Spleen (tissue), 11 donors: ENCODE data around the gene MUC22. TPM values are rescaled to one million over a fixed set of nuclear protein-coding genes. Genes with fewer than 3 reads are reported as not detected.

Experiments
- DNase-seq: peaks from one replicate; pipeline ENCODE4 v3.0.0-alpha.2; 2020
- H3K27ac ChIP-seq, 8 donors: fragments of 200-600 bp; sonication (generic) in 7 of 8; 1 replicate in 4 of 8; 2 replicates in 4 of 8; pipeline versions ENCODE4 v1.5.0 to v1.8.0; 2016 to 2021; ENCODE audit warnings: inconsistent platforms in 4 of 8, mild to moderate bottlenecking in 4 of 8, moderate library complexity in 1 of 8
- H3K27me3 ChIP-seq, 7 donors: fragments of 200-600 bp; sonication (generic) in 6 of 7; replicated peaks in 1 of 7; 1 replicate in 4 of 7; 2 replicates in 3 of 7; pipeline versions ENCODE4 v1.5.0 to v1.8.0; 2016 to 2021; ENCODE audit warnings: inconsistent platforms in 3 of 7, mild to moderate bottlenecking in 1 of 7
- H3K36me3 ChIP-seq, 6 donors: fragments of 200-600 bp; sonication (generic) in 5 of 6; 1 replicate in 4 of 6; 2 replicates in 2 of 6; pipeline versions ENCODE4 v1.5.0 to v1.8.0; 2016 to 2021; ENCODE audit warnings: inconsistent platforms in 2 of 6
- H3K4me1 ChIP-seq, 6 donors: fragments of 200-600 bp; sonication (generic) in 5 of 6; 1 replicate in 3 of 6; 2 replicates in 3 of 6; pipeline versions ENCODE4 v1.5.0 to v1.8.0; 2016 to 2021; ENCODE audit warnings: inconsistent platforms in 3 of 6
- H3K4me3 ChIP-seq, 8 donors: fragments of 200-600 bp; sonication (generic) in 7 of 8; 1 replicate in 4 of 8; 2 replicates in 4 of 8; pipeline versions ENCODE4 v1.5.0 to v1.8.0; 2016 to 2021; ENCODE audit warnings: inconsistent platforms in 4 of 8, mild to moderate bottlenecking in 4 of 8, moderate library complexity in 2 of 8
- H3K9me3 ChIP-seq, 8 donors: fragments of 200-600 bp; sonication (generic) in 7 of 8; 1 replicate in 4 of 8; 2 replicates in 4 of 8; pipeline versions ENCODE4 v1.5.0 to v1.8.0; 2016 to 2021; ENCODE audit warnings: inconsistent platforms in 4 of 8
- CTCF ChIP-seq, 11 experiments: fragments of 200-600 bp in 7 of 11; fragments of 450-650 bp in 4 of 11; sonication (generic) in 4 of 11; IDR thresholded peaks in 8 of 11; conservative IDR thresholded peaks in 3 of 11; 1 replicate in 7 of 11; 2 replicates in 4 of 11; pipeline versions ENCODE4 v1.4.0 to v1.8.0; 2016 to 2021; ENCODE audit warnings: antibody characterized with exemption in 11 of 11, inconsistent platforms in 4 of 11, mild to moderate bottlenecking in 1 of 11
- POLR2A ChIP-seq, 3 donors: fragments of 450-650 bp; IDR thresholded peaks; one replicate each; pipeline ENCODE4 v1.5.1; 2017; ENCODE audit warnings: antibody characterized with exemption in 3 of 3, mild to moderate bottlenecking in 1 of 3
- POLR2AphosphoS5 ChIP-seq, 3 donors: sonication (generic); formaldehyde crosslinking; IDR thresholded peaks; one replicate each; pipeline ENCODE4 v1.5.1; 2017; ENCODE audit warnings: antibody characterized with exemption in 3 of 3
- WGBS, 5 donors: extraction: QIAGEN DNeasy Blood & Tissue Kit in 3 of 5; methylation state at CpG; one replicate each; pipeline versions ENCODE4 v1.1.5 to v1.1.7; 2013 to 2018; 5-methylcytosine and 5-hydroxymethylcytosine counted together
- intact Hi-C: fragments of 100-400 bp; cut with DNase I; formaldehyde crosslinking; loops from one replicate; pipeline ENCODE4 v1.15.0; 2023; ENCODE audit warnings: low total_unique reads
- polyA plus RNA-seq, 3 donors: library from polyadenylated mRNA; stranded (reverse); fragments of 200-250 nt; gene quantifications; one replicate each; pipeline ENCODE4 v1.2.1, GENCODE V29; 2013
- total RNA-seq, 7 donors: library from RNA; depleted of rRNA in 3 of 7; stranded (reverse); fragments of >200 nt in 3 of 7; fragmentation: NEBNext Ultra II Directional in 4 of 7; extraction: Animal tissue kit (Norgen Biotek cat#: 25700) in 4 of 7; gene quantifications; one replicate each; pipeline versions ENCODE4 v1.1.0 to v1.2.1, GENCODE V29; 2016 to 2021
- donor health status: healthy with polysubstance abuse.
- donor health status: DM: no; HTN: no; CAD: no; lungs with moderate emphysema.
- donor health status: DM: no; HTN: no; CAD: no.
- donor health status: Bipolar disorder and iron deficiency.
- donor health status: healthy.
- donor health status: DM: no; HTN: no; CAD: no.
- donor health status: DM: yes; HTN: yes; CAD: no.

Gene MUC22
- total and polyA plus RNA-seq, 10 donors = not detected

GRCh38 chr6:31057426-31058003 lies 47.2 kb downstream of the MUC22 start:
- Histone ChIP-seq H3K4me3 (no peak overlapping the region), H3K36me3 (no peaks in the 10 kb centered on the region), H3K4me1 (peaks cover 0 to 9% (median 0%) of the 10 kb centered on the region in 6 donors), H3K27ac (no peak overlapping the region), H3K27me3 (peaks cover 0 to 13% (median 0%) of the 10 kb centered on the region in 7 donors), H3K9me3 (no peaks in the 10 kb centered on the region)
- DNase-seq = no peak
- intact Hi-C loops = no loop called here
- 50 to 82% (median 68%) methylated on average over 4 of the region's 4 CpGs for WGBS, 5 donors
- TF ChIP-seq POLR2AphosphoS5 (IDR thresholded peaks at IDR 0.05) (no peak), CTCF (IDR thresholded peaks at IDR 0.05 in 8 of 11, conservative IDR thresholded peaks at IDR 0.05 in 3 of 11) (no peak), POLR2A (IDR thresholded peaks at IDR 0.05) (no peak)

- H3K9me3 ChIP-seq = no peaks in the 10 kb centered on the region
- H3K36me3 ChIP-seq = no peaks in the 10 kb centered on the region
- no peak overlapping the region for H3K4me3 ChIP-seq
- H3K27ac ChIP-seq = no peak overlapping the region
- intact Hi-C loops = no loop called here
- peaks cover 0 to 13% (median 0%) of the 10 kb centered on the region in 7 donors for H3K27me3 ChIP-seq
- TF ChIP-seq POLR2A (IDR thresholded peaks at IDR 0.05) (no peak), CTCF (IDR thresholded peaks at IDR 0.05 in 8 of 11, conservative IDR thresholded peaks at IDR 0.05 in 3 of 11) (peak in 8 of 11 experiments; percentile 17 to 50 (median 36)), POLR2AphosphoS5 (IDR thresholded peaks at IDR 0.05) (no peak)
- DNase-seq = no peak
- H3K4me1 ChIP-seq = peaks cover 0 to 9% (median 0%) of the 10 kb centered on the region in 6 donors
- WGBS, 5 donors = 66 to 81% (median 70%) methylated on average over 10 of the region's 10 CpGs
Measured at GRCh38 chr6:31058128-31058894, 48.0 kb downstream of the MUC22 start.

- Histone ChIP-seq H3K4me3 (no peak overlapping the region), H3K27ac (no peak overlapping the region), H3K4me1 (no peaks in the 10 kb centered on the region), H3K9me3 (no peaks in the 10 kb centered on the region), H3K27me3 (peaks cover 0 to 4% (median 0%) of the 10 kb centered on the region in 7 donors), H3K36me3 (no peaks in the 10 kb centered on the region)
- no peak for DNase-seq
- no peak for TF ChIP-seq POLR2AphosphoS5 (IDR thresholded peaks at IDR 0.05)
- intact Hi-C loops = loop anchor here (5.0 kb wide), 1 partner anchor 143 kb away; no protein-coding TSS in a partner anchor
- WGBS, 5 donors = 92 to 96% (median 94%) methylated on average over 8 of the region's 8 CpGs
Measured at GRCh38 chr6:31060145-31060544, 49.9 kb downstream of the MUC22 start.

- no peaks in the 10 kb centered on the region for H3K36me3 ChIP-seq
- H3K27ac ChIP-seq = no peak overlapping the region
- H3K4me1 ChIP-seq = peaks cover 0 to 6% (median 0%) of the 10 kb centered on the region in 6 donors
- no peak overlapping the region for H3K4me3 ChIP-seq
- H3K9me3 ChIP-seq = no peaks in the 10 kb centered on the region
- intact Hi-C loops = loop anchor here (5.0 kb wide), 1 partner anchor 147 kb away; no protein-coding TSS in a partner anchor
- 85 to 91% (median 87%) methylated on average over 7 of the region's 7 CpGs for WGBS, 5 donors
- DNase-seq = no peak
- peaks cover 0 to 4% (median 0%) of the 10 kb centered on the region in 7 donors for H3K27me3 ChIP-seq
- TF ChIP-seq POLR2A (IDR thresholded peaks at IDR 0.05) (no peak), CTCF (IDR thresholded peaks at IDR 0.05 in 8 of 11, conservative IDR thresholded peaks at IDR 0.05 in 3 of 11) (no peak), POLR2AphosphoS5 (IDR thresholded peaks at IDR 0.05) (no peak)
Measured at GRCh38 chr6:31063906-31064435, 53.7 kb downstream of the MUC22 start.
